Naive thymus-derived CD4-positive, alpha-beta T cell (primary cell): ENCODE data around the gene TMEM144. TPM values are rescaled to one million over a fixed set of nuclear protein-coding genes. Genes with fewer than 3 reads are reported as not detected.

Experiments used
- ATAC-seq: fragments of 150-1000 bp; cut with Tn5 transposase; 2 replicates; pipeline ENCODE4 v1.10.0; 2021; ENCODE audit warnings: mild to moderate bottlenecking, moderate library complexity
- CTCF ChIA-PET: fragments of 350-600 bp; sonication (Branson Sonifier 250); formaldehyde crosslinking; loops from one replicate; lab custom pipeline; 2021; ENCODE audit warnings: antibody characterized with exemption; lab: Charles Lee
- POLR2A ChIA-PET: fragments of 350-600 bp; sonication (Branson Sonifier 250); formaldehyde crosslinking; loops from one replicate; lab custom pipeline; 2021; ENCODE audit warnings: antibody characterized with exemption, inconsistent platforms; lab: Charles Lee
- DNase-seq, 9 donors: peaks; one replicate each; pipeline versions ENCODE4 v3.0.0 to v3.0.0-alpha.2; 2020 to 2022; ENCODE audit warnings: mixed read lengths in 1 of 9
- H3K27ac ChIP-seq: one replicate; pipeline ENCODE4 v1.7.0; 2013; ENCODE audit warnings: mild to moderate bottlenecking, low read depth, low read length, moderate library complexity
- H3K27me3 ChIP-seq, 2 donors: one replicate each; pipeline ENCODE4 v1.7.0; 2013; ENCODE audit warnings: low read length in 2 of 2, mild to moderate bottlenecking in 2 of 2, moderate library complexity in 2 of 2; ENCODE audit not compliant: control insufficient read depth in 2 of 2, insufficient read depth in 2 of 2
- H3K36me3 ChIP-seq, 3 experiments: 1 replicate in 2 of 3; 2 replicates in 1 of 3; pipeline ENCODE4 v1.7.0; 2013; ENCODE audit warnings: low read length in 3 of 3, mild to moderate bottlenecking in 3 of 3, moderate library complexity in 1 of 3; ENCODE audit not compliant: insufficient read depth in 3 of 3, control insufficient read depth in 2 of 3
- H3K4me1 ChIP-seq, 2 donors: one replicate each; pipeline ENCODE4 v1.7.0; 2013; ENCODE audit warnings: low read length in 2 of 2, mild to moderate bottlenecking in 2 of 2, moderate library complexity in 1 of 2; ENCODE audit not compliant: control insufficient read depth in 2 of 2, insufficient read depth in 2 of 2
- H3K4me3 ChIP-seq: 2 replicates; pipeline ENCODE4 v1.7.0; 2013; ENCODE audit warnings: mild to moderate bottlenecking, low read length
- H3K9me3 ChIP-seq, 3 experiments: 1 replicate in 2 of 3; 2 replicates in 1 of 3; pipeline ENCODE4 v1.7.0; 2013; ENCODE audit warnings: low read length in 3 of 3; ENCODE audit not compliant: control insufficient read depth in 2 of 3
- H3K27ac Mint-ChIP-seq, 9 donors: one replicate each; pipeline ENCODE4 v1.8.0; 2020 to 2022; ENCODE audit warnings: mixed read lengths in 9 of 9, mild to moderate bottlenecking in 8 of 9, moderate library complexity in 5 of 9, inconsistent platforms in 2 of 9
- H3K27me3 Mint-ChIP-seq, 5 donors: one replicate each; pipeline ENCODE4 v1.8.0; 2021 to 2022; ENCODE audit warnings: mixed read lengths in 5 of 5, mild to moderate bottlenecking in 1 of 5
- H3K36me3 Mint-ChIP-seq, 5 donors: one replicate each; pipeline ENCODE4 v1.8.0; 2020 to 2022; ENCODE audit warnings: mixed read lengths in 5 of 5, mild to moderate bottlenecking in 3 of 5, inconsistent platforms in 1 of 5
- H3K4me1 Mint-ChIP-seq, 7 donors: one replicate each; pipeline ENCODE4 v1.8.0; 2020 to 2022; ENCODE audit warnings: mixed read lengths in 7 of 7, mild to moderate bottlenecking in 3 of 7, inconsistent platforms in 1 of 7
- H3K4me3 Mint-ChIP-seq, 10 donors: one replicate each; pipeline ENCODE4 v1.8.0; 2020 to 2022; ENCODE audit warnings: mild to moderate bottlenecking in 10 of 10, mixed read lengths in 10 of 10, moderate library complexity in 6 of 10, inconsistent platforms in 2 of 10
- H3K9me3 Mint-ChIP-seq, 11 donors: one replicate each; pipeline ENCODE4 v1.8.0; 2020 to 2022; ENCODE audit warnings: mixed read lengths in 11 of 11, mild to moderate bottlenecking in 4 of 11, inconsistent platforms in 1 of 11, moderate library complexity in 1 of 11
- intact Hi-C, 2 donors: fragments of 100-400 bp; cut with micrococcal nuclease; formaldehyde crosslinking; loops; one replicate each; pipeline ENCODE4 v1.15.1; 2023
- polyA plus RNA-seq, 2 donors: library from polyadenylated mRNA; unstranded; fragments of 300-500 nt; fragmentation: Illumina TruSeq; gene quantifications; one replicate each; pipeline ENCODE4 v1.2.3, GENCODE V29; 2021
- total RNA-seq, 6 experiments: library from RNA in 5 of 6; stranded (reverse) in 5 of 6; gene quantifications; 1 replicate in 5 of 6; 2 replicates in 1 of 6; pipeline ENCODE4 v1.2.3 and lab custom pipeline; 2021 to 2026

The TMEM144 gene
- 1 to 10 TPM in 1 of 5 experiments, under 1 TPM in 3, not detected in 1; 0.34 to 3.4 (median 0.45) TPM for total RNA-seq
- not detected for polyA plus RNA-seq
- not detected for total RNA-seq (lab: John Stamatoyannopoulos, UW)

DNA sequence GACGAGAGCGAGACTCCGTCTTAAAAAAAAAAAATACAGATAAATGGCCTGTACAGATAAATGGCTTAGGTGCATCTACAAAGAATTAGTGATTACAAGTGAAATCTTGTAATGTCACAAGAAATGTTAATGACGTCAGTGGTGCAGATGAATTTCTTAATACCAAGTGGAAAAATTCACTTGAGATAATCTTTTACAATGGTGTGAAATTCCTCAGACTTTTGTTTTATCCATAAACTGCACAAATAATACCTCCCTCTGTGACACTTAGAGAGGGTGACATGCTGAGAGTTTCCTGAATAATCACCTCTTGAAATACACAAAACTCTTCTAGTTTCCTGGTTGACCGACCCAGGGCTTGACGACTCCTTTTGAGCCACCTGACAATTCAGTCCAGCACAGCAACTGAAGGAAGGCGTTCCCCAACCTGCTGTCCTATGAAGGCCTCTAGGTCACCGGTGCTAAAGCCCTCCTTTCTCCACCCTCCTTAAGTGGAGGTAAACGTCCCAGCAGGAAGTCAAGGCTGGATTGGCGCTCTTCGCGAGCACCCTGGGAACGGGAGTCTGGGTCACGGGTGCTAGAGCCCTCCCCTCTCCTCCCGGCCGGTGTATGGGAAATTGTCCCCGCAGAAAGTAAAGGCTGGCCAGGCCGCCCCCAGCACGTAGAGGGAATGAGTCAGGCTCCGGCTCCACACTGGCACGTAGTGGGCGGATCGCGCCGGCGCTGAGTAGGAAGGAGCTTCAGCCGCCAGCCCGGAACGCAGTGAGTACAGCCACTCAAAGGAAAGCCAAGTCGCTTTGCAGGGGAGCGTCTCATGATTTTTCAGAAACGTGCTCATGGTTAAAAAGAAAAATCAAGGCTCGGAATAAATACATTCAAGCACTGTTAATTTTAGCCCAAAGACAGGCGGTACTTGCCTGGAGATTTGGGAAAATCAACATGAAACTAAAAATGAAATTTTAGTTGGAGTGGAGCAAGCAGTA is at the start of gene TMEM144:
Gene TMEM144 (plus strand): TSS at position 662 of the 983 bp plus-strand sequence. CDS start 2,182 bp downstream, outside the sequence.
- H3K4me3 ChIP-seq = peak within 1 kb of the TSS; percentile 11

DNA sequence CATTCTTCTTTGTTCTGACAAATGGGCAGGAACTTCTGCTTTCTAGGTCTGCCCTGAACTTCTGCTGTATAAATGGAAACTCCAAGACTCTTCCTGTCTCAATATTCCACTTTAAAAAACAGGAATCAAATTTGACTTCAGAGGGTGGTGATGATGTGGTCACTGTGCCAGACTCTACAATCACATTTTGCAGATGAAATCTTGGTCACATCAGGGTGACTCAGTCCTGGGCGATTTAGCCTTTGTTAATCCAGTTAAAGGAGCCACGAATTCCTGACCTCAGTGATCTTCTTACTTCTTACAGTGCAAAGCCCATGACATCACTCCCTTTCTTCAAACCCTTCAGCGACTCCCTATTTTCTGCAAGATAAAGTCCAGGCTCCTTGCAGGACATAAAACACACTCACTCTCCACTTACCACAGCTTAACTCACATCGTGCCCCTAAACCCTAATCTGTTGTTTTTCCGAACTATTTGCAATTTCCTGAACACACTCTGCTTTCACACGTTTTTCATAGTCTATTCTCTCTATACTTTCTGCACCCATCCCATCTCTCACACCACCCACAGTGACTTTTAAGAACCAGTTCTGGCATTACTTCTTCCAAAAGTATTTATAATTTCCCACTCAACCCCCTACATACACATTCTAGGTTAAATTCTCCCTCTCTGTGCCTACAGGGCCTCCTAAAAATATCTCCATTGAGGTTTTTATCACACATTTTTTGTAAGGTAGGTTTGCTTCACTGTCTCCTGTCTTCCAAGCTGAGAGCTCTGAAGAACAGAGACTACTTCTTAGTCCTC is 48.5 kb upstream of the TMEM144 start:
- ATAC-seq (peak; percentile 84), DNase-seq (no peak)
- H3K27me3 ChIP-seq = no peaks in the 10 kb centered on the region
- Mint-ChIP-seq H3K4me1 (peaks cover 0 to 5% (median 0%) of the 10 kb centered on the region in 7 donors), H3K27me3 (peaks cover 0 to 29% (median 13%) of the 10 kb centered on the region in 5 donors), H3K9me3 (peaks cover 0 to 5% (median 0%) of the 10 kb centered on the region in 11 donors), H3K4me3 (no peak overlapping the region), H3K27ac (no peak overlapping the region), H3K36me3 (no peaks in the 10 kb centered on the region)
- H3K27ac ChIP-seq = no peak overlapping the region
- ChIA-PET POLR2A (no interaction called here), CTCF (no interaction called here)
- intact Hi-C loops = no loop called here
- H3K9me3 ChIP-seq = no peaks in the 10 kb centered on the region
- H3K4me1 ChIP-seq = no peaks in the 10 kb centered on the region
- H3K36me3 ChIP-seq = no peaks in the 10 kb centered on the region
- no peak overlapping the region for H3K4me3 ChIP-seq

More for the DNA sequence above, at the start of gene TMEM144:
- ATAC-seq = peak; percentile 87
- H3K9me3 Mint-ChIP-seq = peaks cover 0 to 4% (median 0%) of the 10 kb centered on the region in 11 donors
- H3K27me3 ChIP-seq = no peaks in the 10 kb centered on the region
- H3K36me3 ChIP-seq = no peaks in the 10 kb centered on the region
- no peak within 1 kb of the TSS for H3K27ac ChIP-seq
- H3K27me3 Mint-ChIP-seq = peaks cover 7 to 36% (median 28%) of the 10 kb centered on the region in 5 donors
- H3K4me1 Mint-ChIP-seq = peaks cover 9 to 22% (median 19%) of the 10 kb centered on the region in 7 donors
- DNase-seq = peak in 4 of 9 donors; percentile 9 to 52 (median 16)
- CTCF ChIA-PET = no interaction called here
- H3K9me3 ChIP-seq = no peaks in the 10 kb centered on the region
- intact Hi-C loops = no loop called here
- H3K36me3 Mint-ChIP-seq = no peaks in the 10 kb centered on the region
- POLR2A ChIA-PET = no interaction called here
- H3K4me1 ChIP-seq = no peaks in the 10 kb centered on the region
- peak within 1 kb of the TSS; percentile 74 to 84 (median 81) for H3K4me3 Mint-ChIP-seq
- peak within 1 kb of the TSS in 2 of 9 donors; percentile 14 to 56 for H3K27ac Mint-ChIP-seq

DNA sequence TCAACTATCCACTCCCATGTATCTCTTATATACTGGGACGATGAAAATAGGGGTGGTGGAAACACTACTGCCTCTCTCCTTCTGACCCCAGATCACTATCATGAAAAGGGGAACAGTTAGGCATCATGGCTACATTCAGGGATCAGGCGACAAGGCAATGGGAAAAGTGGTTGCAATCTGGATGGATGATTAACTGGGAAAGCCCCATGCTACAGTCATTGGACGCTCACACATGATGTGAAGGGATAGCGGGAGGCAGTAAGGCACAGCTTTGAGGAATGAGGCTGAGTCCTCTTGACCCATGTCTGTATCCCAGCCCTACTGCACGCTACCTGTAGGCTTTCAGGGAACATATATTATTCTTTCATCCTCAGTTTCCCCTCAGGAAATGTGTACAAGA is 47.7 kb upstream of the TMEM144 start:
- ChIA-PET POLR2A (interaction anchor here (0.7 kb wide), 1 partner anchor 1093 kb away, joined by 4 read pairs; no protein-coding TSS in a partner anchor), CTCF (interaction anchor here (0.7 kb wide), 1 partner anchor 1238 kb away, joined by 3 read pairs; no protein-coding TSS in a partner anchor)
- Histone ChIP-seq H3K9me3 (no peaks in the 10 kb centered on the region), H3K27ac (no peak overlapping the region), H3K36me3 (no peaks in the 10 kb centered on the region), H3K4me3 (no peak overlapping the region), H3K4me1 (no peaks in the 10 kb centered on the region), H3K27me3 (no peaks in the 10 kb centered on the region)
- intact Hi-C loops = no loop called here
- Mint-ChIP-seq H3K4me3 (no peak overlapping the region), H3K36me3 (no peaks in the 10 kb centered on the region), H3K27ac (no peak overlapping the region), H3K9me3 (peaks cover 0 to 5% (median 0%) of the 10 kb centered on the region in 11 donors), H3K27me3 (peaks cover 0 to 37% (median 17%) of the 10 kb centered on the region in 5 donors), H3K4me1 (peaks cover 0 to 5% (median 0%) of the 10 kb centered on the region in 7 donors)
- no peak for DNase-seq
- ATAC-seq = no peak

DNA sequence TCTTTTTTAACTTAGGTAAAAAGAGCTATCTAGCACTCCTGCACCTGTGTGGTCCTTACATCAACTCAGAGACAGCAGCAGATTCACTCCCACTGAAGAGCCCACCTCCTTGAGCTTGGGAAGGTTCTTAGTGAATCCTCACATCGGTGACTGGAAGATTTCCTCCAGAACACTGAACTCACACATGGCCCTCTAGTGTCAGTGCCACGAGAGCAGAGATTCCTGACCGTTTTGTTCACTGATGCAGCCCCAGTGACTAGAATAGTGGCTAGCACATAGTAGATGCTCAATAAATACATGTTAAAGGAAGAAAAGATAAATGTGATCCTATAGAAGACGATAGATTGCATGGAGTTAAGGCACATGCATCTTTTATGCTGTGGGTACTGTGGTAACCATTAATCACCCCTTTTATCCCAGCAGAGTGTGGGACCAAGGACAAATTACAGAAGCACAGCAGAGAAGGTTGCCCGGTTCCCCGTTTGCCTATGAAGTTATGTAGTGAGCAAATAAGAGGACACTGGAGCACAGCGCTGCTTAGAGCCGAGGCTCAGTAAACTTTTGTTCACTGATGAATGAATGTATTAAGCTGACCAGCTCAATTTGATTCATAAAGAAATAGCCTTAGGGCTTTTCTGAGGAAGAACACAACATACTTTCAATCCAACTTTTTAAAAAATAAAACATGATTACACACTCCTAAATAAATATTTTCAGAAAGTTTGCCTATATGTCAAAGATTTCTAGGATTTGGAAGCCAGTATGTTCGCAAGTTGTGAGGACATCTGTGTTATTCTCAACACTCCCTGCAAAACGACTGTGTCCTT is 46.1 kb upstream of the TMEM144 start:
- Mint-ChIP-seq H3K27ac (no peak overlapping the region), H3K9me3 (peaks cover 0 to 5% (median 0%) of the 10 kb centered on the region in 11 donors), H3K36me3 (no peaks in the 10 kb centered on the region), H3K4me3 (no peak overlapping the region), H3K27me3 (peaks cover 2 to 50% (median 23%) of the 10 kb centered on the region in 5 donors), H3K4me1 (peaks cover 0 to 5% (median 0%) of the 10 kb centered on the region in 7 donors)
- Histone ChIP-seq H3K4me1 (no peaks in the 10 kb centered on the region), H3K27me3 (no peaks in the 10 kb centered on the region), H3K27ac (no peak overlapping the region), H3K4me3 (no peak overlapping the region), H3K9me3 (no peaks in the 10 kb centered on the region), H3K36me3 (no peaks in the 10 kb centered on the region)
- ChIA-PET CTCF (no interaction called here), POLR2A (no interaction called here)
- DNase-seq (no peak), ATAC-seq (no peak)
- intact Hi-C loops = no loop called here

DNA sequence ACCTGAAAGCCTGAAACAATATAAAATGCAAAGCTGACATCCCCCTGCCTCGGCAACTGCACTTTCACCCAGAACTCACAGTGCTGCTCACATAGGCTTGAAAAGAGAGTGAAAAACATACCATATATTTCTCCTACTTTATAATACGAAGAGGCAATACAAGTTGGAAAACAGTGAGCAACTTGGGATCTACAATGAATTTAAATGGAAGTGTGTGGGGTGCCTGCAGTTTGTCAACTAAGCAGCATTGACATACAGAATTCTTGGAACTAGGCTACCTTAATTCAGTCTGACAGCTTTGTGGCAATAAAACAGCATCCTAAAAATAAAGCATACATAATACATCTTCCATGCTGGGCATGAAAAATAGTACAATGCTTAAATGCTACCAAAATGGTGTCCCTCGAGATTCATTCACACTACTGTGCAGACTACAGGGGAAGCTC is 45.5 kb upstream of the TMEM144 start:
- H3K27me3 Mint-ChIP-seq = peaks cover 6 to 54% (median 27%) of the 10 kb centered on the region in 5 donors
- DNase-seq (no peak), ATAC-seq (no peak)
- no peaks in the 10 kb centered on the region for H3K36me3 Mint-ChIP-seq
- intact Hi-C loops = no loop called here
- no peak overlapping the region for H3K4me3 Mint-ChIP-seq
- no peaks in the 10 kb centered on the region for H3K36me3 ChIP-seq
- peaks cover 0 to 5% (median 0%) of the 10 kb centered on the region in 11 donors for H3K9me3 Mint-ChIP-seq
- no peak overlapping the region for H3K27ac ChIP-seq
- peaks cover 0 to 5% (median 0%) of the 10 kb centered on the region in 7 donors for H3K4me1 Mint-ChIP-seq
- H3K9me3 ChIP-seq = no peaks in the 10 kb centered on the region
- CTCF ChIA-PET = no interaction called here
- no peak overlapping the region for H3K27ac Mint-ChIP-seq
- H3K27me3 ChIP-seq = no peaks in the 10 kb centered on the region
- H3K4me1 ChIP-seq = no peaks in the 10 kb centered on the region
- H3K4me3 ChIP-seq = no peak overlapping the region
- POLR2A ChIA-PET = no interaction called here
